SJSA1 (cell line): Measurements from ENCODE around the gene ZNF219. TPM values are rescaled to one million over a fixed set of nuclear protein-coding genes. Genes with fewer than 3 reads are reported as not detected.

Source experiments
- DNase-seq, 2 experiments: peaks; one replicate each; pipeline ENCODE4 v3.0.0-alpha.2; 2015 to 2020; ENCODE audit warnings: low spot score in 2 of 2, low read depth in 1 of 2
- H3K27ac ChIP-seq: fragments of 250-450 bp; sonication (Bioruptor Pico); 2 replicates; pipeline ENCODE4 v1.5.1; 2020; ENCODE audit warnings: mild to moderate bottlenecking, moderate library complexity
- H3K27me3 ChIP-seq: fragments of 250-450 bp; sonication (Bioruptor Pico); replicated peaks from 2 replicates; pipeline ENCODE4 v1.5.1; 2020; ENCODE audit warnings: mild to moderate bottlenecking, moderate library complexity
- H3K36me3 ChIP-seq: fragments of 250-450 bp; sonication (Bioruptor Pico); 2 replicates; pipeline ENCODE4 v1.5.1; 2020; ENCODE audit warnings: mild to moderate bottlenecking
- H3K4me1 ChIP-seq: fragments of 250-450 bp; sonication (Bioruptor Pico); replicated peaks from 2 replicates; pipeline ENCODE4 v1.6.1; 2021; ENCODE audit warnings: mild to moderate bottlenecking
- H3K4me3 ChIP-seq: fragments of 250-450 bp; sonication (Bioruptor Pico); 2 replicates; pipeline ENCODE4 v1.5.1; 2020; ENCODE audit warnings: mild to moderate bottlenecking
- H3K9me3 ChIP-seq: fragments of 250-450 bp; sonication (Bioruptor Pico); replicated peaks from 2 replicates; pipeline ENCODE4 v1.5.1; 2020; ENCODE audit warnings: mild to moderate bottlenecking
- total RNA-seq: library from RNA; depleted of rRNA; stranded (reverse); fragments of >200 nt; shearing (Covaris generic); gene quantifications from 2 replicates; pipeline ENCODE4 v1.2.3, GENCODE V29; 2014

ZNF219 gene
- total RNA-seq, 1 experiment from 2014 or later, result 3.2 TPM

GRCh38 chr14:21059842-21060613, 38.4 kb downstream of the ZNF219 start:
- H3K9me3 ChIP-seq, result no peaks in the 10 kb centered on the region
- no peaks in the 10 kb centered on the region for H3K36me3 ChIP-seq
- H3K27me3 ChIP-seq, result no peaks in the 10 kb centered on the region
- no peak for DNase-seq
- H3K27ac ChIP-seq, result no peak overlapping the region
- peaks cover 12% of the 10 kb centered on the region for H3K4me1 ChIP-seq
- no peak overlapping the region for H3K4me3 ChIP-seq

GRCh38 chr14:21058903-21059302, 39.6 kb downstream of the ZNF219 start:
- no peaks in the 10 kb centered on the region for H3K36me3 ChIP-seq
- no peak overlapping the region for H3K4me3 ChIP-seq
- no peak overlapping the region for H3K27ac ChIP-seq
- H3K27me3 ChIP-seq, result no peaks in the 10 kb centered on the region
- peaks cover 11% of the 10 kb centered on the region for H3K4me1 ChIP-seq
- H3K9me3 ChIP-seq, result no peaks in the 10 kb centered on the region
- no peak for DNase-seq

GRCh38 chr14:21057803-21058675, 40.4 kb downstream of the ZNF219 start, which contains the start of gene RNASE8:
Gene RNASE8, plus strand, starts transcription at chr14:21057822. Its CDS starts 71 bp downstream, at chr14:21057893.
- no peak within 1 kb of the TSS for H3K4me3 ChIP-seq

GRCh38 chr14:21056520-21057163, 41.8 kb downstream of the ZNF219 start:
- no peak overlapping the region for H3K27ac ChIP-seq
- H3K4me1 ChIP-seq, result no peaks in the 10 kb centered on the region
- H3K4me3 ChIP-seq, result no peak overlapping the region
- H3K9me3 ChIP-seq, result no peaks in the 10 kb centered on the region
- no peak for DNase-seq
- no peaks in the 10 kb centered on the region for H3K27me3 ChIP-seq
- no peaks in the 10 kb centered on the region for H3K36me3 ChIP-seq

More at GRCh38 chr14:21057803-21058675, 40.4 kb downstream of the ZNF219 start, which contains the start of gene RNASE8:
- Histone ChIP-seq H3K36me3 (no peaks in the 10 kb centered on the region), H3K27me3 (no peaks in the 10 kb centered on the region), H3K27ac (no peak within 1 kb of the TSS), H3K9me3 (no peaks in the 10 kb centered on the region), H3K4me1 (peaks cover 2% of the 10 kb centered on the region)
- no peak for DNase-seq

- Histone ChIP-seq H3K9me3 (no peaks in the 10 kb centered on the region), H3K27ac (no peak overlapping the region), H3K4me3 (no peak overlapping the region), H3K27me3 (no peaks in the 10 kb centered on the region), H3K4me1 (no peaks in the 10 kb centered on the region), H3K36me3 (no peaks in the 10 kb centered on the region)
- DNase-seq, result no peak
Measured at GRCh38 chr14:21055432-21056117, 42.9 kb downstream of the ZNF219 start.

- H3K36me3 ChIP-seq, result no peaks in the 10 kb centered on the region
- DNase-seq, result no peak
- H3K27ac ChIP-seq, result no peak overlapping the region
- H3K27me3 ChIP-seq, result no peaks in the 10 kb centered on the region
- H3K4me3 ChIP-seq, result no peak overlapping the region
- no peaks in the 10 kb centered on the region for H3K4me1 ChIP-seq
- H3K9me3 ChIP-seq, result no peaks in the 10 kb centered on the region
Measured at GRCh38 chr14:21054768-21055145, 43.7 kb downstream of the ZNF219 start.

GRCh38 chr14:21054123-21054767, 44.2 kb downstream of the ZNF219 start:
- Histone ChIP-seq H3K27ac (no peak overlapping the region), H3K36me3 (no peaks in the 10 kb centered on the region), H3K4me3 (no peak overlapping the region), H3K9me3 (no peaks in the 10 kb centered on the region), H3K4me1 (no peaks in the 10 kb centered on the region), H3K27me3 (no peaks in the 10 kb centered on the region)
- DNase-seq, result no peak

- Histone ChIP-seq H3K4me1 (no peaks in the 10 kb centered on the region), H3K27me3 (no peaks in the 10 kb centered on the region), H3K27ac (no peak overlapping the region), H3K4me3 (no peak overlapping the region), H3K9me3 (no peaks in the 10 kb centered on the region), H3K36me3 (no peaks in the 10 kb centered on the region)
- DNase-seq, result no peak
Measured at GRCh38 chr14:21053184-21054122, 45.0 kb downstream of the ZNF219 start.

GRCh38 chr14:21050597-21050996, 47.9 kb downstream of the ZNF219 start:
- no peak for DNase-seq
- Histone ChIP-seq H3K4me3 (no peak overlapping the region), H3K4me1 (no peaks in the 10 kb centered on the region), H3K27me3 (0 out of 2 replicates have a peak, but pooled peaks cover 2% of the 10 kb centered on the region), H3K36me3 (no peaks in the 10 kb centered on the region), H3K9me3 (no peaks in the 10 kb centered on the region), H3K27ac (no peak overlapping the region)

GRCh38 chr14:21049271-21049673, 49.2 kb downstream of the ZNF219 start:
- no peaks in the 10 kb centered on the region for H3K4me1 ChIP-seq
- no peaks in the 10 kb centered on the region for H3K9me3 ChIP-seq
- 0 out of 2 replicates have a peak, but pooled peaks cover 3% of the 10 kb centered on the region for H3K27me3 ChIP-seq
- DNase-seq, result no peak
- H3K27ac ChIP-seq, result no peak overlapping the region
- H3K36me3 ChIP-seq, result no peaks in the 10 kb centered on the region
- no peak overlapping the region for H3K4me3 ChIP-seq

GRCh38 chr14:21048638-21049037, 49.8 kb downstream of the ZNF219 start:
- no peak for DNase-seq
- H3K9me3 ChIP-seq, result no peaks in the 10 kb centered on the region
- no peak overlapping the region for H3K27ac ChIP-seq
- H3K4me1 ChIP-seq, result no peaks in the 10 kb centered on the region
- H3K36me3 ChIP-seq, result no peaks in the 10 kb centered on the region
- 0 out of 2 replicates have a peak, but pooled peaks cover 3% of the 10 kb centered on the region for H3K27me3 ChIP-seq
- H3K4me3 ChIP-seq, result no peak overlapping the region

- H3K27me3 ChIP-seq, result 0 out of 2 replicates have a peak, but pooled peaks cover 3% of the 10 kb centered on the region
- no peaks in the 10 kb centered on the region for H3K36me3 ChIP-seq
- H3K4me3 ChIP-seq, result no peak overlapping the region
- H3K4me1 ChIP-seq, result no peaks in the 10 kb centered on the region
- H3K9me3 ChIP-seq, result no peaks in the 10 kb centered on the region
- no peak overlapping the region for H3K27ac ChIP-seq
- DNase-seq, result no peak
Measured at GRCh38 chr14:21047378-21047781, 51.1 kb downstream of the ZNF219 start.
